B cell (primary cell): ENCODE results near the gene SIT1. TPM values are rescaled to one million over a fixed set of nuclear protein-coding genes. Genes with fewer than 3 reads are reported as not detected.

Experiments
- ATAC-seq: fragments of 200-7000 bp; cut with Tn5 transposase; one replicate; pipeline ENCODE4 v1.10.0; 2021; ENCODE audit warnings: low read depth, mild to moderate bottlenecking, moderate number of reproducible peaks, moderate library complexity
- CTCF ChIA-PET: fragments of 350-600 bp; sonication (Branson Sonifier 250); formaldehyde crosslinking; loops from one replicate; lab custom pipeline; 2021; ENCODE audit warnings: antibody characterized with exemption, inconsistent platforms; lab: Charles Lee
- POLR2A ChIA-PET: fragments of 350-600 bp; sonication (Branson Sonifier 250); formaldehyde crosslinking; loops from one replicate; lab custom pipeline; 2021; ENCODE audit warnings: antibody characterized with exemption; lab: Charles Lee
- DNase-seq: peaks from one replicate; pipeline ENCODE4 v3.0.0; 2013
- H2AFZ ChIP-seq: 2 replicates; pipeline ENCODE4 v1.6.1; 2012; ENCODE audit warnings: mild to moderate bottlenecking, low read depth, low read length; ENCODE audit not compliant: insufficient read depth, poor library complexity, severe bottlenecking
- H3K27ac ChIP-seq, 2 donors: 1 replicate in 1 of 2; 2 replicates in 1 of 2; pipeline ENCODE4 v1.5.1; 2012 to 2013; ENCODE audit warnings: low read length in 2 of 2, mild to moderate bottlenecking in 2 of 2, moderate library complexity in 1 of 2
- H3K27me3 ChIP-seq, 4 experiments: fragments of 200-600 bp in 1 of 4; sonication (generic) in 1 of 4; replicated peaks in 1 of 4; 1 replicate in 2 of 4; 2 replicates in 2 of 4; pipeline versions ENCODE4 v1.6.1 to v1.7.0; 2013 to 2016; ENCODE audit warnings: low read length in 3 of 4, mild to moderate bottlenecking in 2 of 4, mixed read lengths in 1 of 4, moderate library complexity in 1 of 4; ENCODE audit not compliant: insufficient read depth in 4 of 4, control insufficient read depth in 3 of 4; ENCODE audit errors: control extremely low read depth in 1 of 4
- H3K36me3 ChIP-seq, 2 experiments: replicated peaks in 1 of 2; 1 replicate in 1 of 2; 2 replicates in 1 of 2; pipeline versions ENCODE4 v1.6.1 to v1.7.1; 2013; ENCODE audit warnings: low read length in 1 of 2; ENCODE audit not compliant: insufficient read depth in 2 of 2, control insufficient read depth in 1 of 2; ENCODE audit errors: control extremely low read depth in 1 of 2, extremely low read depth in 1 of 2
- H3K4me1 ChIP-seq, 2 donors: fragments of 200-600 bp in 1 of 2; sonication (generic) in 1 of 2; 1 replicate in 1 of 2; 2 replicates in 1 of 2; pipeline versions ENCODE4 v1.5.1 to v1.6.1; 2013 to 2017; ENCODE audit warnings: low read length in 2 of 2; ENCODE audit not compliant: control insufficient read depth in 2 of 2, insufficient read depth in 2 of 2
- H3K4me2 ChIP-seq: replicated peaks from 2 replicates; pipeline ENCODE3; 2012; ENCODE audit warnings: mild to moderate bottlenecking, low read depth, low read length; ENCODE audit not compliant: poor library complexity, severe bottlenecking
- H3K4me3 ChIP-seq, 5 experiments: fragments of 200-600 bp in 1 of 5; sonication (generic) in 1 of 5; 1 replicate in 3 of 5; 2 replicates in 2 of 5; pipeline versions ENCODE4 v1.5.1 to v1.7.0; 2011 to 2016; ENCODE audit warnings: low read length in 4 of 5, mild to moderate bottlenecking in 4 of 5, low read depth in 2 of 5, control low read depth in 1 of 5, moderate library complexity in 1 of 5; ENCODE audit not compliant: insufficient read depth in 1 of 5; ENCODE audit errors: control extremely low read depth in 1 of 5, extremely low read depth in 1 of 5
- H3K79me2 ChIP-seq: fragments of 200-600 bp; sonication (generic); one replicate; pipeline ENCODE4 v1.6.0; 2016; ENCODE audit warnings: low read length; ENCODE audit not compliant: control insufficient read depth, insufficient read depth
- H3K9ac ChIP-seq: fragments of 200-600 bp; sonication (generic); 2 replicates; pipeline ENCODE4 v1.6.1; 2017; ENCODE audit warnings: mild to moderate bottlenecking, low read length, moderate library complexity
- H3K9me3 ChIP-seq, 3 donors: one replicate each; pipeline versions ENCODE4 v1.6.1 to v1.7.1; 2013; ENCODE audit warnings: low read length in 2 of 3; ENCODE audit not compliant: control insufficient read depth in 2 of 3, insufficient read depth in 1 of 3; ENCODE audit errors: control extremely low read depth in 1 of 3
- H4K20me1 ChIP-seq: 2 replicates; pipeline ENCODE4 v1.6.0; 2012; ENCODE audit warnings: mild to moderate bottlenecking, low read length; ENCODE audit not compliant: insufficient read depth, control insufficient read depth, poor library complexity, severe bottlenecking
- H3K27ac Mint-ChIP-seq: one replicate; pipeline ENCODE4 v1.8.0; 2021; ENCODE audit warnings: mixed read lengths
- H3K27me3 Mint-ChIP-seq: one replicate; pipeline ENCODE4 v1.8.0; 2021; ENCODE audit warnings: mixed read lengths
- H3K4me1 Mint-ChIP-seq: one replicate; pipeline ENCODE4 v1.8.0; 2021; ENCODE audit warnings: mixed read lengths
- H3K4me3 Mint-ChIP-seq: one replicate; pipeline ENCODE4 v1.8.0; 2021; ENCODE audit warnings: mixed read lengths
- H3K9me3 Mint-ChIP-seq: one replicate; pipeline ENCODE4 v1.8.0; 2022; ENCODE audit warnings: mixed read lengths; ENCODE audit not compliant: insufficient read depth
- EZH2 ChIP-seq: IDR thresholded peaks from 2 replicates; pipeline ENCODE4 v1.6.1; 2012; ENCODE audit warnings: borderline replicate concordance, low read depth, mild to moderate bottlenecking, moderate library complexity, low read length; ENCODE audit not compliant: insufficient read depth, poor library complexity, severe bottlenecking
- whole genome bisulfite sequencing: methylation state at CpG from one replicate; pipeline ENCODE4 v1.1.5; 2013; ENCODE audit warnings: missing lambda C conversion rate; ENCODE audit not compliant: insufficient coverage; 5-methylcytosine and 5-hydroxymethylcytosine counted together
- intact Hi-C: fragments of 100-400 bp; cut with micrococcal nuclease; formaldehyde crosslinking; loops from one replicate; pipeline ENCODE4 v1.10.0; 2022
- polyA plus RNA-seq: library from polyadenylated mRNA; depleted of rRNA; stranded (reverse); fragments of >200 nt; gene quantifications from 2 replicates; pipeline ENCODE4 v1.2.3, GENCODE V29; 2012
- total RNA-seq, 2 donors: library from RNA; stranded (reverse); fragments of 120-200 nt in 1 of 2; gene quantifications; 1 replicate in 1 of 2; 2 replicates in 1 of 2; pipeline versions ENCODE4 v1.2.3 to v1.2.4, GENCODE V29; 2013 to 2022
- TF ChIP-seq, protein P1 (sequence below): fragments of 200-600 bp; IDR thresholded peaks from one replicate; pipeline ENCODE4 v1.8.0; 2022; ENCODE audit warnings: antibody characterized with exemption, mild to moderate bottlenecking

SIT1 gene
- total and polyA plus RNA-seq, 2 donors (not counting 1 experiment from before 2014, with no cell fraction given), result 37.1 to 38.5 TPM

DNA sequence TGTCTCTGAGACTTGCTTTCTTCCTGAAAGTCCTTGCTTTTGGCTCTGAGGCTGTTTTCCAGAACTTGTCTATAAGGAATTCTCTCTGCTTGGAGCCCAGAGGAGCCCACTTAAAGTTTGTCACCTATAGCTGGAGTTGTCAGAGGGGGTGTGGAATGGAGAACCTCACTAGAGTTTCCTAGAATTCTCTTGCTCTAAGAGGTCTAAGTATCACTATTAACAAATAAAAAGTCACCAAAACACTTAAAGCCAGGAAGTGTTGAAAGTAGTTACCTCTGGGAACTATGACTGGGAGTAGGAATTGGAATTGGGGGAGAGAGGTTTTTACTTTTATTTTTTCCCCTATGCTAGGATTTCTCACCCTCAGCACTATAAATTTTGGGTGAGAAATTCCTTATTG is 15.0 kb downstream of the SIT1 start:
- H3K27ac ChIP-seq, result peak overlapping the region; percentile 88 to 95
- no peak for DNase-seq
- H4K20me1 ChIP-seq, result no peaks in the 10 kb centered on the region
- peaks cover 66% of the 10 kb centered on the region for H3K4me1 Mint-ChIP-seq
- TF ChIP-seq, protein P1, sequence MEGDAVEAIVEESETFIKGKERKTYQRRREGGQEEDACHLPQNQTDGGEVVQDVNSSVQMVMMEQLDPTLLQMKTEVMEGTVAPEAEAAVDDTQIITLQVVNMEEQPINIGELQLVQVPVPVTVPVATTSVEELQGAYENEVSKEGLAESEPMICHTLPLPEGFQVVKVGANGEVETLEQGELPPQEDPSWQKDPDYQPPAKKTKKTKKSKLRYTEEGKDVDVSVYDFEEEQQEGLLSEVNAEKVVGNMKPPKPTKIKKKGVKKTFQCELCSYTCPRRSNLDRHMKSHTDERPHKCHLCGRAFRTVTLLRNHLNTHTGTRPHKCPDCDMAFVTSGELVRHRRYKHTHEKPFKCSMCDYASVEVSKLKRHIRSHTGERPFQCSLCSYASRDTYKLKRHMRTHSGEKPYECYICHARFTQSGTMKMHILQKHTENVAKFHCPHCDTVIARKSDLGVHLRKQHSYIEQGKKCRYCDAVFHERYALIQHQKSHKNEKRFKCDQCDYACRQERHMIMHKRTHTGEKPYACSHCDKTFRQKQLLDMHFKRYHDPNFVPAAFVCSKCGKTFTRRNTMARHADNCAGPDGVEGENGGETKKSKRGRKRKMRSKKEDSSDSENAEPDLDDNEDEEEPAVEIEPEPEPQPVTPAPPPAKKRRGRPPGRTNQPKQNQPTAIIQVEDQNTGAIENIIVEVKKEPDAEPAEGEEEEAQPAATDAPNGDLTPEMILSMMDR, result no peak
- no peak for TF ChIP-seq EZH2
- ChIA-PET CTCF (interaction anchor here (0.9 to 3.1 kb wide), 8 partner anchors 10 to 96 kb away, joined by 3 to 19 read pairs (median 4); partner anchors contain the start of genes CREB3, SIT1 and TLN1), POLR2A (interaction anchor here (0.7 to 2.1 kb wide), 8 partner anchors 11 to 31 kb away, joined by 3 to 17 read pairs (median 5); partner anchors contain the start of genes CCDC107, RMRP and TESK1)
- H3K79me2 ChIP-seq, result peaks cover 14% of the 10 kb centered on the region
- H3K27me3 Mint-ChIP-seq, result no peaks in the 10 kb centered on the region
- peaks cover 0 to 3% of the 10 kb centered on the region in 2 experiments for H3K36me3 ChIP-seq
- peak overlapping the region; percentile 91 for H3K27ac Mint-ChIP-seq
- peak overlapping the region; percentile 53 for H3K9ac ChIP-seq
- intact Hi-C loops, result loop anchor here (1.0 kb wide), 2 partner anchors 11 to 16 kb away; no protein-coding TSS in a partner anchor
- ATAC-seq, result no peak
- peak overlapping the region; percentile 68 for H3K4me3 Mint-ChIP-seq
- no peaks in the 10 kb centered on the region for H3K9me3 Mint-ChIP-seq
- peaks cover 67 to 68% of the 10 kb centered on the region in 2 donors for H3K4me1 ChIP-seq
- H3K9me3 ChIP-seq, result peaks cover 0 to 3% (median 0%) of the 10 kb centered on the region in 3 donors
- H3K4me3 ChIP-seq, result peak overlapping the region in 2 of 5 experiments; percentile 5 to 45
- no peaks in the 10 kb centered on the region for H3K27me3 ChIP-seq
- peak overlapping the region; percentile 63 for H3K4me2 ChIP-seq
- no peak overlapping the region for H2AFZ ChIP-seq

DNA sequence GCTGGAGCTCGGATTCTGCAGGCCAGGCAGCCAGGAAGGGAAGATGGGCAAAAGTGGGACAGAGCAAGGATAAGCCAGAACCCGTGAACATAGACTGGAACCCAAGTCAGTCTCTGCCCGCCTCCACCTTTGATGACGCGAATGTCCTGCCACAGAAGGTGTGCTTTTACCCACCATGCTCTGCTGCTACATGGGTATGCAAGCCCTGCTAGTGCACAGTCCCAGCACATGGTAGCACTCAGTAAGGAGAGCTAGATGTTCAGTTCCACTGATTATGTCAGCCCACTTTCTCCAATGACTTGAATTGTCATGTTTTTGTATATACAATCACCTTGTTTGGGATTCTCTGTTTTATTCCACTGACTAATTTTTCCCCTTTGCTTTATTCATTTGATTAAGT is 21.1 kb downstream of the SIT1 start:
- H3K4me1 ChIP-seq, result peaks cover 22 to 24% of the 10 kb centered on the region in 2 donors
- H3K9me3 ChIP-seq, result no peaks in the 10 kb centered on the region
- H4K20me1 ChIP-seq, result no peaks in the 10 kb centered on the region
- Mint-ChIP-seq H3K4me3 (no peak overlapping the region), H3K9me3 (no peaks in the 10 kb centered on the region), H3K4me1 (peaks cover 46% of the 10 kb centered on the region), H3K27ac (no peak overlapping the region), H3K27me3 (no peaks in the 10 kb centered on the region)
- DNase-seq (no peak), ATAC-seq (no peak)
- H3K4me3 ChIP-seq, result no peak overlapping the region
- no peak overlapping the region for H3K27ac ChIP-seq
- intact Hi-C loops, result no loop called here
- TF ChIP-seq, protein P1, result no peak
- no peak for TF ChIP-seq EZH2
- H3K79me2 ChIP-seq, result peaks cover 9% of the 10 kb centered on the region
- H3K9ac ChIP-seq, result no peak overlapping the region
- no peak overlapping the region for H2AFZ ChIP-seq
- H3K27me3 ChIP-seq, result no peaks in the 10 kb centered on the region
- WGBS, result 100% methylated on average over 5 of the region's 5 CpGs
- CTCF ChIA-PET, result interaction anchor here (0.7 to 3.0 kb wide), 4 partner anchors 9 to 60 kb away, joined by 3 to 21 read pairs (median 4); partner anchors contain the start of gene TPM2
- no peaks in the 10 kb centered on the region for H3K36me3 ChIP-seq
- H3K4me2 ChIP-seq, result no peak overlapping the region
- POLR2A ChIA-PET, result interaction anchor here (0.7 to 1.8 kb wide), 2 partner anchors 10 to 98 kb away, joined by 4 to 9 read pairs; no protein-coding TSS in a partner anchor
